ENCODE results near the gene USP22.

DNA sequence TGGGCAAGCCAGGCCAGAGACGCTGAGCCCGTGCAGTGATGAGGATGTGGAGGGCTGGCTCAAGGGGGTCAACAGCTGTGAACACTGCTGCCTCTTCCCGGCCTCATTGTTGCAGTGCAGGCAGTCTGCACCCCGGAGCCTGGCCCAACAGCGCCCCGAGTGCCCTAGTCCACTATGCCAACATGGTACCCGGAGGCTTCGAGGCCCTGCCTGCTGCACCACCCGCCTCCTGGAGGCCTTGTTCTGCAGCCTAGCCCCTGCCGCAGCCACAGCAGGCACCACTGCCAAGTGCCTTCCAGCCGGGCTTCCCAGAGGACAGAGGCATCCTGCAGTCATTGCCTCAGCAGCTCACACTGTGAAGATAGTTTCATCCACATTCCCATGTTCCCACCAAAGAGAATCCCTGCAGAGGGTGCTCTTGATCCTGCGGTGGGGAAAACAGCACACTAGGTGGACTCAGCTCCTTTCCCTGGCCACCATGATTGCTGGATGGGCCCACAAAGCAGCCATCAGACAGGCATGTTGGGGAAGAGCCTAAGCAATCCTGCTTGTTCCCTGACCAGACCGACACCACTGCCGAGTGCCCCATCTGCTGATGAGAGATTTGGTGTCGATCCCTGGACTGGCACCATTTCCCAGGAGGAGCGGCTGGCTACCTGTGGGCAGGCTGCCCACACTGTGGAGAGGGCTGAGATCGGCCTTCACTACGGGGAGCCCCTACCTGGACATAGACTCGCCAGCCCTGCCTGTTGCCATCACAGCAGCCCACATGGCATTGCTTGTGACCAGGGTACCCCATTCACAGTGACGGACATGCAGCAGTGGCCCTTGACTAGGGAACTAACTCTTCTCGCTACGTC is 44.9 kb downstream of the USP22 start:
- TF ChIP-seq GABPA (IDR thresholded peaks at IDR 0.05; ENCODE audit: low read depth) (no peak), SPI1 (IDR thresholded peaks at IDR 0.05; ENCODE audit: borderline replicate concordance, low read depth) (no peak)
- TF ChIP-seq, protein P1, sequence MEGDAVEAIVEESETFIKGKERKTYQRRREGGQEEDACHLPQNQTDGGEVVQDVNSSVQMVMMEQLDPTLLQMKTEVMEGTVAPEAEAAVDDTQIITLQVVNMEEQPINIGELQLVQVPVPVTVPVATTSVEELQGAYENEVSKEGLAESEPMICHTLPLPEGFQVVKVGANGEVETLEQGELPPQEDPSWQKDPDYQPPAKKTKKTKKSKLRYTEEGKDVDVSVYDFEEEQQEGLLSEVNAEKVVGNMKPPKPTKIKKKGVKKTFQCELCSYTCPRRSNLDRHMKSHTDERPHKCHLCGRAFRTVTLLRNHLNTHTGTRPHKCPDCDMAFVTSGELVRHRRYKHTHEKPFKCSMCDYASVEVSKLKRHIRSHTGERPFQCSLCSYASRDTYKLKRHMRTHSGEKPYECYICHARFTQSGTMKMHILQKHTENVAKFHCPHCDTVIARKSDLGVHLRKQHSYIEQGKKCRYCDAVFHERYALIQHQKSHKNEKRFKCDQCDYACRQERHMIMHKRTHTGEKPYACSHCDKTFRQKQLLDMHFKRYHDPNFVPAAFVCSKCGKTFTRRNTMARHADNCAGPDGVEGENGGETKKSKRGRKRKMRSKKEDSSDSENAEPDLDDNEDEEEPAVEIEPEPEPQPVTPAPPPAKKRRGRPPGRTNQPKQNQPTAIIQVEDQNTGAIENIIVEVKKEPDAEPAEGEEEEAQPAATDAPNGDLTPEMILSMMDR (IDR thresholded peaks at IDR 0.05; ENCODE audit: insufficient read depth, low read length) = no peak
- TF ChIP-seq, protein P2, sequence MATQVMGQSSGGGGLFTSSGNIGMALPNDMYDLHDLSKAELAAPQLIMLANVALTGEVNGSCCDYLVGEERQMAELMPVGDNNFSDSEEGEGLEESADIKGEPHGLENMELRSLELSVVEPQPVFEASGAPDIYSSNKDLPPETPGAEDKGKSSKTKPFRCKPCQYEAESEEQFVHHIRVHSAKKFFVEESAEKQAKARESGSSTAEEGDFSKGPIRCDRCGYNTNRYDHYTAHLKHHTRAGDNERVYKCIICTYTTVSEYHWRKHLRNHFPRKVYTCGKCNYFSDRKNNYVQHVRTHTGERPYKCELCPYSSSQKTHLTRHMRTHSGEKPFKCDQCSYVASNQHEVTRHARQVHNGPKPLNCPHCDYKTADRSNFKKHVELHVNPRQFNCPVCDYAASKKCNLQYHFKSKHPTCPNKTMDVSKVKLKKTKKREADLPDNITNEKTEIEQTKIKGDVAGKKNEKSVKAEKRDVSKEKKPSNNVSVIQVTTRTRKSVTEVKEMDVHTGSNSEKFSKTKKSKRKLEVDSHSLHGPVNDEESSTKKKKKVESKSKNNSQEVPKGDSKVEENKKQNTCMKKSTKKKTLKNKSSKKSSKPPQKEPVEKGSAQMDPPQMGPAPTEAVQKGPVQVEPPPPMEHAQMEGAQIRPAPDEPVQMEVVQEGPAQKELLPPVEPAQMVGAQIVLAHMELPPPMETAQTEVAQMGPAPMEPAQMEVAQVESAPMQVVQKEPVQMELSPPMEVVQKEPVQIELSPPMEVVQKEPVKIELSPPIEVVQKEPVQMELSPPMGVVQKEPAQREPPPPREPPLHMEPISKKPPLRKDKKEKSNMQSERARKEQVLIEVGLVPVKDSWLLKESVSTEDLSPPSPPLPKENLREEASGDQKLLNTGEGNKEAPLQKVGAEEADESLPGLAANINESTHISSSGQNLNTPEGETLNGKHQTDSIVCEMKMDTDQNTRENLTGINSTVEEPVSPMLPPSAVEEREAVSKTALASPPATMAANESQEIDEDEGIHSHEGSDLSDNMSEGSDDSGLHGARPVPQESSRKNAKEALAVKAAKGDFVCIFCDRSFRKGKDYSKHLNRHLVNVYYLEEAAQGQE (IDR thresholded peaks at IDR 0.05; ENCODE audit: insufficient replicate concordance, low read depth) = no peak
